Adipose tissue (tissue), 3 donors: ENCODE data around the gene ENPP6. TPM values are rescaled to one million over a fixed set of nuclear protein-coding genes. Genes with fewer than 3 reads are reported as not detected.

Source experiments
- H3K27ac ChIP-seq: one replicate; pipeline ENCODE4 v1.5.1; 2013; ENCODE audit warnings: low read depth, low read length
- WGBS, 3 donors: extraction: QIAGEN DNeasy Blood & Tissue Kit; methylation state at CpG; one replicate each; pipeline ENCODE4 v1.1.7; 2013; 5-methylcytosine and 5-hydroxymethylcytosine counted together
- polyA plus RNA-seq, 3 donors: library from polyadenylated mRNA; stranded (reverse); fragments of 200-250 nt; gene quantifications; one replicate each; pipeline ENCODE4 v1.2.3, GENCODE V29; 2013
- donor health status: healthy with polysubstance abuse.
- donor health status: Bipolar disorder and iron deficiency.
- donor health status: healthy.

The ENPP6 gene
- under 1 TPM; 0.02 to 0.11 (median 0.03) TPM for polyA plus RNA-seq

GRCh38 chr4:184217634-184218033, at the start of gene ENPP6:
TSS of gene ENPP6 (minus strand) at chr4:184217873. CDS start at chr4:184217819, 54 bp downstream.
- 67 to 86% (median 76%) methylated on average over 8 of the region's 8 CpGs for WGBS, 3 donors

GRCh38 chr4:184267206-184267608, 49.5 kb upstream of the ENPP6 start:
- H3K27ac ChIP-seq: no peak overlapping the region
- WGBS, 3 donors: 57 to 72% (median 61%) methylated on average over 1 of the region's 1 CpG

More at GRCh38 chr4:184217634-184218033, at the start of gene ENPP6:
- no peak within 1 kb of the TSS for H3K27ac ChIP-seq

GRCh38 chr4:184265546-184266351, 48.1 kb upstream of the ENPP6 start:
- WGBS, 3 donors: 63 to 79% (median 71%) methylated on average over 16 of the region's 16 CpGs
- H3K27ac ChIP-seq: no peak overlapping the region

- 20 to 22% (median 21%) methylated on average over 19 of the region's 19 CpGs for WGBS, 3 donors
- H3K27ac ChIP-seq: no peak overlapping the region
Observed at GRCh38 chr4:184263910-184264732, 46.4 kb upstream of the ENPP6 start.

GRCh38 chr4:184263461-184263860, 45.8 kb upstream of the ENPP6 start:
- H3K27ac ChIP-seq: no peak overlapping the region
- WGBS, 3 donors: 73 to 90% (median 88%) methylated on average over 5 of the region's 5 CpGs

GRCh38 chr4:184262901-184263300, 45.2 kb upstream of the ENPP6 start:
- no peak overlapping the region for H3K27ac ChIP-seq

GRCh38 chr4:184261246-184261645, 43.6 kb upstream of the ENPP6 start:
- 54 to 74% (median 57%) methylated on average over 5 of the region's 5 CpGs for WGBS, 3 donors
- H3K27ac ChIP-seq: no peak overlapping the region

GRCh38 chr4:184259866-184260265, 42.2 kb upstream of the ENPP6 start:
- WGBS, 3 donors: 32 to 51% (median 50%) methylated on average over 6 of the region's 6 CpGs
- no peak overlapping the region for H3K27ac ChIP-seq

GRCh38 chr4:184259081-184259480, 41.4 kb upstream of the ENPP6 start:
- no peak overlapping the region for H3K27ac ChIP-seq
- WGBS, 3 donors: 78 to 88% (median 80%) methylated on average over 3 of the region's 3 CpGs

GRCh38 chr4:184255871-184256642, 38.4 kb upstream of the ENPP6 start:
- H3K27ac ChIP-seq: no peak overlapping the region
- 90 to 93% (median 93%) methylated on average over 22 of the region's 22 CpGs for WGBS, 3 donors

GRCh38 chr4:184255361-184255760, 37.7 kb upstream of the ENPP6 start:
- 57 to 91% (median 66%) methylated on average over 4 of the region's 4 CpGs for WGBS, 3 donors

GRCh38 chr4:184253072-184253420, 35.4 kb upstream of the ENPP6 start:
- H3K27ac ChIP-seq: no peak overlapping the region
- WGBS, 3 donors: 96 to 99% (median 97%) methylated on average over 19 to 24 of the region's 24 CpGs

More at GRCh38 chr4:184255361-184255760, 37.7 kb upstream of the ENPP6 start:
- H3K27ac ChIP-seq: no peak overlapping the region

- 83 to 90% (median 89%) methylated on average over 21 of the region's 21 CpGs for WGBS, 3 donors
- no peak overlapping the region for H3K27ac ChIP-seq
Observed at GRCh38 chr4:184252136-184253071, 34.7 kb upstream of the ENPP6 start.

GRCh38 chr4:184251670-184251980, 34.0 kb upstream of the ENPP6 start:
- no peak overlapping the region for H3K27ac ChIP-seq
- WGBS, 3 donors: 76 to 84% (median 81%) methylated on average over 3 of the region's 3 CpGs

- WGBS, 3 donors: 67 to 73% (median 69%) methylated on average over 23 of the region's 23 CpGs
- H3K27ac ChIP-seq: no peak overlapping the region
Observed at GRCh38 chr4:184250795-184251669, 33.4 kb upstream of the ENPP6 start.

- H3K27ac ChIP-seq: no peak overlapping the region
- 93 to 98% (median 94%) methylated on average over 2 of the region's 2 CpGs for WGBS, 3 donors
Observed at GRCh38 chr4:184248216-184248615, 30.5 kb upstream of the ENPP6 start.

GRCh38 chr4:184247421-184247820, 29.7 kb upstream of the ENPP6 start:
- 83 to 97% (median 85%) methylated on average over 1 of the region's 1 CpG for WGBS, 3 donors
- H3K27ac ChIP-seq: no peak overlapping the region
